ENCODE data around the gene CCNL2.

GRCh38 chr1:1377540-1378205 lies 21.5 kb downstream of the CCNL2 start:
- TF ChIP-seq CC2D1A (CRISPR knock-in tag; IDR thresholded peaks at IDR 0.05) = no peak
- no peak for TF ChIP-seq CBX5 (CRISPR knock-in tag; IDR thresholded peaks at IDR 0.05; ENCODE audit: borderline replicate concordance)
- TF ChIP-seq POLR2AphosphoS5 (IDR thresholded peaks at IDR 0.05; ENCODE audit: low read depth, low read length) = no peak
- TF ChIP-seq KDM1A (CRISPR knock-in tag; IDR thresholded peaks at IDR 0.05) = no peak
- TF ChIP-seq SP1 (IDR thresholded peaks at IDR 0.05) = no peak
- TF ChIP-seq SP1 (CRISPR knock-in tag; IDR thresholded peaks at IDR 0.05) = no peak
- no peak for TF ChIP-seq POLR2A (IDR thresholded peaks at IDR 0.05; ENCODE audit: insufficient read depth in 1 of 2, low read depth in 2 of 2, low read length in 2 of 2)
- no peak for TF ChIP-seq PCBP1 (IDR thresholded peaks at IDR 0.05; ENCODE audit: borderline replicate concordance, low read depth, low read length)
- TF ChIP-seq SMC3 (IDR thresholded peaks at IDR 0.05; ENCODE audit: low read length) = no peak
- TF ChIP-seq CTCF (CRISPR knock-in tag; IDR thresholded peaks at IDR 0.05) = no peak
- no peak for TF ChIP-seq ZNF788 (CRISPR knock-in tag; IDR thresholded peaks at IDR 0.05; ENCODE audit: borderline replicate concordance)
- no peak for TF ChIP-seq HNRNPUL1 (IDR thresholded peaks at IDR 0.05; ENCODE audit: low read depth, low read length)
